GM13976 (cell line): ENCODE data around the gene DMBT1.
A peak's percentile ranks its signal among the peaks of the same experiment; 100 is the strongest.

Experiments
- DNase-seq: peaks from one replicate; pipeline ENCODE4 v3.0.0; 2012; ENCODE audit warnings: low spot score
- CTCF ChIP-seq: IDR thresholded peaks from 2 replicates; pipeline ENCODE4 v1.5.1; 2012; ENCODE audit warnings: borderline replicate concordance, mild to moderate bottlenecking; ENCODE audit not compliant: insufficient read depth; ENCODE audit errors: extremely low read depth, missing control alignments, control extremely low read depth
- in situ Hi-C: fragments of 300-500 bp; cut with MboI; formaldehyde crosslinking; loops from one replicate; pipeline ENCODE4 v1.12.0; 2022; ENCODE audit warnings: low sequenced_read_pairs, mixed read lengths, inconsistent platforms; ENCODE audit not compliant: unreplicated experiment

DMBT1 gene

GRCh38 chr10:122560279-122560804 lies at the start of gene DMBT1:
DMBT1 (plus strand) TSS chr10:122560754; CDS start chr10:122560771, 17 bp downstream.
- in situ Hi-C loops = loop anchor here (25.0 kb wide), 1 partner anchor 273 kb away; no protein-coding TSS in a partner anchor
- no peak for DNase-seq
- TF ChIP-seq CTCF = no peak

- DNase-seq = no peak
- TF ChIP-seq CTCF = no peak
- in situ Hi-C loops = no loop called here
These were observed 47.5 kb upstream of the DMBT1 start for GRCh38 chr10:122513053-122513452.

- no peak for DNase-seq
These were observed 46.3 kb upstream of the DMBT1 start for GRCh38 chr10:122514045-122514840.

GRCh38 chr10:122515022-122515424 lies 45.5 kb upstream of the DMBT1 start:
- in situ Hi-C loops = no loop called here
- TF ChIP-seq CTCF = no peak
- no peak for DNase-seq

More at GRCh38 chr10:122514045-122514840, 46.3 kb upstream of the DMBT1 start:
- TF ChIP-seq CTCF = no peak
- in situ Hi-C loops = no loop called here

- in situ Hi-C loops = no loop called here
- no peak for TF ChIP-seq CTCF
- peak; percentile 62 for DNase-seq
These were observed 44.8 kb upstream of the DMBT1 start for GRCh38 chr10:122515588-122516231.

- in situ Hi-C loops = no loop called here
- TF ChIP-seq CTCF = no peak
- DNase-seq = no peak
These were observed 43.8 kb upstream of the DMBT1 start for GRCh38 chr10:122516734-122517133.
